ENCODE measurements around the gene RPA3.

The RPA3 gene

DNA sequence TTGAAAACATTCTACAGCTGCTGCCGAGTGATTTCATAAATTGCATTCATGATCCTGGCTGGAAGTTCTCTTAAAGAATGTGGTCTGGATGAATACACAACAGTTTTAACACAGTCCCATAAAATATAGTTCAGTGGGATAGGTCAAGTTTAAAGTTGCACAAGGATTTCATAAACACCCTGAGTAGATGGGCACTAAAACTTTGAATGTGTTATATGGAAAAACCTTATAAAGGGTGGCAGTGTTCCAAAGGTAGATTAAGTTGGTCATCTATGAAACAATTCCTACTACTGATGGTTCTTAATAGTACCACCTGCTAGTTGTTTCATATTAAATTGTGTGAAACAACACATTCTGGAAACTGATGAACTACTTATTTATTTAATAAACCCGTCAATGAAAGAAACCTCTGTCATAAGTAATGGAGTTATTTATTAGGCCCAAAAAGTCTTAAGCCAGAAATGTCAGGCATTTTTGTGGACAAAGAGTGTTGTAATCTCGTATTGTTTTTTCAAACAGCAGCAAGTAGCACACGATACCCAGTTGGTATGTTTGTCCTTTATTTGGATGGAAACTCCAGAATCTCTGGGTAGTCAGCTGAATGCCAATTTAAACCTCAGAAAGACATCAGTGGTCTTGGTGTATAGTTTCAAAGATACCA is 14.3 kb upstream of the RPA3 start:
- no peak for DNase-seq (ENCODE audit: low read depth in 1 of 2, low spot score in 1 of 2)

DNA sequence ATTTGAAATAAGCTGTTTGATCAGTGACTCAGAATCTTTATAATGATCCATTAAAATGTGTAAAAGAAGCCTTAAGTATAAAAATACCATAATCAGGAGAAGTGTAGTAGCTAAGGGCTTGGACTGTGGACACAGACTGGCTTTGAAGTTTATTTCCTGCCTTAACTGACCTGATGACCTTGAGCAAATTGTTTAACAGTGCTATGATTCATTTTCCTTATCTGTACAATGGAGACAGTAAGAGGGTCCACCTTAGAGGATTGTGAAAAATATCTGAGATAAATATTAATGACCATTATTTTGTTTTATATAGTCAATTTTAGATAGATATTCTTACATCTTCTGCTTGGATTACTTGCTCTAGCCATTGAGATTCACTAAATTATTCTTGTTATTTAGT is 13.3 kb upstream of the RPA3 start:
- DNase-seq (ENCODE audit: low read depth in 1 of 2, low spot score in 1 of 2) = no peak

DNA sequence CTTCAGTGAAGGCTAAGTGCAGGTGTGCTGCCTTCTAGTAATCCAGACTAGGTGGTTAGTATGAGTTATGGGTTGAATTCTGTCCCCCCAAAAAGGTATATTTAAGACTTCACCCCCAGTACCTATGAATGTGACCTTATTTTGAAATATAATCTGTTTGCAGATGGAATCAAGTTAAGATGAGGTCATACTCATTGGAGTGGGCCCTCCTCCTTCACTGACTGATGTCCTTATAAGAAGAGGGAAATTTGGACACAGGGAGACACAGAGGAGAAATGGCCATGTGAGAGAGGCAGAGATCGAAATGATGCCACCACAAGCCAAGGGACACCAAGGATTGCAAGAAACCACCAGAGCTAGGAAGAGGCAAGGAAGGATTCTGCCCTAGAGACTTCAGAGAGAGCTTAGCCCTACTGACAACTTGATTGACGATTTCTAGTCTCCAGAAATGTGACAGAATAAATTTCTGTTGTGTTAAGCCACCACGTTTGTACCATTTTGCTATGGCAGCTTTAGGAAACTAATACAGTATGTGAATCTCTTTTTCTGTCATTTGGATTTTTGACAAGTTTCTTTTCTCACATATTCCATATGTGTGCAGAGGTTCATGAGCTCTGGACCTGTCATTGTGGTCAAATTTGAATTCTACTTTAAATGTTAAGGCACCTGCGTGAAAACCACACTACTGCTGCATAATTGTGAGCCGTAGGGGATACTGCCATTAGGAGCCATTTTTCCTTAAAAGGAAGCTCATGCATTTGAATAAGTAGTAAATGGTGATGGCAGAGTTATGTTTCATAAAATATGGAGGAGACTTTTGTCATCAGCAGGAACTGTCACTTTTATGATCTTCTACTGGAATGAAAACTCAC is 2.6 kb upstream of the RPA3 start:
- DNase-seq (ENCODE audit: low read depth in 1 of 2, low spot score in 1 of 2) = no peak

DNA sequence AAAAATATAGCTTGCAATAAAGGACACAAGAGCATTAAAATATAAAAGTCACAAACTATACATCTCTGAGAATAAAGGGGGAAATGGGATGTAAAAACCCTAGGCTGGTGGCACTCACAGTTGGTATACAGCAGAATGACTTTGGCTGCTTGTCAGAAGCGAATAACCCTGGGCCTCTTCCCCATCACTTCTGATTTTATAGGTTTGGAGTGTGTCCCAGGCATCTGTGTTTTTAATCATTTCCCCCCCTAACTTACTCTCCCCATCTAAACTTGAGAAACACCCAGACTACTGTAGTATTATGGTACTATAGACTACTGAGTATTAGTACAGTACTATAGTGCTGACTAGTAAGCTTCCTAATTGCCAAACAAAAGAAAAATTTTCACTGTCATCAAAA is 1.8 kb upstream of the RPA3 start:
- no peak for DNase-seq (ENCODE audit: low read depth in 1 of 2, low spot score in 1 of 2)

DNA sequence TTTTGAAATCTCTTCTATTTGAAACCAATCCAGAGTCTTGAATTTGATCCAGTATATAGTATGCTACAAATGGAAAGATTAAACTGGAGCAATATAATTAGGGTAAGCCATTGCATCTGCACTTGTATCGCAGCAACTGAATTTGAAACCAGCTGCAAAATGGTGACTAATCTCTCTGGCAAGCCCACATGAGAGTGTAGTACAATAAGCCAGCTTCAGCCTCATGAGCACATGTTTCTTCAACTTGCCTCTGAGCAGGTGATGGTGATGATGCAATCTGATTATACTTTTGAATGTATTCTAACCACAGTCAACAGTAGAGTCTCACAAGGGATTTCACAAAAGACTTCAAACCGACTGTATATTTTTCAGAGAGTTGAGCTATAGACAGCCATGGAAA is 829 bp upstream of the RPA3 start:
- DNase-seq (ENCODE audit: low read depth in 1 of 2, low spot score in 1 of 2) = no peak

DNA sequence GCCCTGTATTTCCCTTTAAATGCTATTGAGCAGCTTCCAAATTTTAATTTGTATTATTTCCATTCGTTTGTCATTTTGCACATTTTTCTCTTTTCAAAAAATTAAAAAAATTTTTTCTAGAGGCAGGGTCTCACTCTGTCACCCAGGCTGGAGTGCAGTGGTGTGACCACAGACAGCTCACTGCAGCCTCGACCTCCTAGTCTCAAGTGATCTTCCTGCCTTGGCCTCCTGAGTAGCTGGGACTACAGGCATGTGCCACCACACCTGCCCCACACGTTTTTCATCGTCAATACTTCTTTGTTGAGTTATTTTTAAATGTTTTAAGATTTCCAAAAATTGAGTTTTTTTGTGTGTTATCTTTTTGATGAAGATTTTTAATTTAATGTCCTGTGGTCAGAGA is 4.7 kb downstream of the RPA3 start:
- DNase-seq (ENCODE audit: low read depth in 1 of 2, low spot score in 1 of 2) = no peak

DNA sequence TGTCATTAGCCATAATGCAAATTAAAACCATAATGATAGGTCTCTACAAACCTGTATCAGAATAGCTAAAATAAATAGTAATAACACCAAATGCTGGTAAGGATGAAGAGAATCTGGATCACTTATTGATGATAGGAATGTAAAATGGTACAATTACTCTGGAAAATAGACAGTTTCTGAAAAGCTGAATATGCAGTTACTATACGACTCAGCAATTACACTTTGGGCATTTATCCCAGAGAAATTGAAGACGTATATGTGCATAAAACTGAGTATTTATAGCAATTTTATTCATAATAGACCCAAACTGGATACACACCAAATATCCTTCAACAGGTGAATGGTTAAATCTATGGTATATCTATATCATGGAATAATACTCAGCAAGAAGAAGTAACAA is 7.9 kb downstream of the RPA3 start:
- no peak for DNase-seq (ENCODE audit: low read depth in 1 of 2, low spot score in 1 of 2)

DNA sequence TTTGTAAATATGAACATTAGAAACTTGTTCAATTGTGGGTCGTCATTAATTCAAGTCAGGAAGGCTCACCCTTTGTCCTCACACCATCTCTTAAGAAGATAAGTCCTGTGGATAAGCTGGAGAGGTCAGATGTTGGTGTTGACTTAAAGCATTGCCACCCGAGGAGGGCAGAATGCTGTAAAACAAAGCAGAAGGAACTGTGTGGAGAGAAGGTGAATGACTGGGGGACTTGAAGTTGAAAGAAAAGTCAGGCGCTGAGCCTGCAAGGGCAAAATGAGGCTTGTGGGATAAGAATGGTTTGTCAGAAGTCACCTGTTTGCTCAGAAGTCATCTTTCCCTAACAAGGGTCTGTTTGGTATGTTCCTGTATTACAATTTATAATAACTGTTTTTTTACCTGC is 9.1 kb downstream of the RPA3 start:
- no peak for DNase-seq (ENCODE audit: low read depth in 1 of 2, low spot score in 1 of 2)

DNA sequence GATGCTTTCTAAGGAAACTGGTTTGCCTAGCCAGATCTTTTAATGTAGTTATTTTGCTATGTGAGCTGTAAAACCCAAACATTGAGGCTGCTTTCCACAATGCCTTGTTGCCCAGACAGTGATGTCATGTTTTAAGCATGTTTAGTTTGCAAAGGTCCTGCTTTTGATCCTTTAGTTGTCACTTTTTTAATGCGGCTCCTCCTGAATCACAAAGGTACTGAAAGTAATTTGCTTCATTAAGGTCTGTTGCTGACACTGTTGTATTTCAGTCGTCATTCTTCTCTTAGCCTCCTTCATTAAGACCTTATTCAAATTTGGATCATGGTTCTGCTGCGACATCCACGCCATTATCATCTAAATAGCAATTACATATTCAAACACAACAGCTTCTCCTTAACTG is 10.6 kb downstream of the RPA3 start:
- DNase-seq (ENCODE audit: low read depth in 1 of 2, low spot score in 1 of 2) = no peak

DNA sequence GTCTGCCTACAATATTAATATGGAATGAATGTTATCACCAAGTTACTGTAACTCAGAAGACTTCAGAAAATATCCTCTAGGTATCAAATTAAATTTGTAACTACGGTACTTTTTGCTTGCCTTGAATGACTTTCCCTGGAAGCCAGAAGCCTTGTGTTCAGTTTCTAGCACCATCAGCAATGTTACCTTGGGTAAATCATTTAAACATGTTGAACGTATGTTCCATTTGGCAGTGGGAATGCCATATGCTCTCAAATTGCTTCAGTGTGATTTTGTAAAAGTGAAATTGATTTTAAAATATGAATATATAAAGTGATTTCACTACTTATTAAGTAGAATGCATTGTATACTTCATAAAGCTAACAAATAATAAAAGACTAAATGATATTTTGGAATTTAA is 11.2 kb downstream of the RPA3 start:
- DNase-seq (ENCODE audit: low read depth in 1 of 2, low spot score in 1 of 2) = no peak

DNA sequence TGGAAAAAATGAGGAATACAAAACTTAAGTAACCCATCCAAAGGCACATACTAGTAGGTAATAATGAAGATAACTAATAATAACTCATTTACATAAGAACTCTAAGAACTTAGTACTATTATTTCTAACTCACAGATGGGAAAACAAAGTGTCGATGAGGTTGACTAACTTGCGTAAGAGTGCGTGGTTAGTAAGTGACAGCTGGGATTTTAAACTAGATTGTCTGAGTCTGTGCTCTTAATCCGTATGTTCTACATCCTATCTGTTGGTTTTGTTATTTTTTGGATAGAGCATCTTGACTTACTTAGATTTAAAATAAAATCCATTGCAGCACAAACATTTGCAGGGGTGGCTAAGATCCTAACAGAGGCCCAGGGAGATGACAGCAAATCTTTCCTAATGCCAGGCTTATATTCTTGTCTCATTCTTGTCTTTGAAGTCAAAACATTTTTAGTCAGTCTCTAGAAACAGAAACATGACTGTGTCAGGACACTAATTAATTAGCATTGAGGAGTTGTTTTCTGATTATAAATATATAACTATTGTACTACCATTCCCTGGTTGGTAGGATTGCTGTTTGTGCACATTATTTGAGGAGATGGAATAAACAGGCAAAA is 11.7 kb downstream of the RPA3 start:
- no peak for DNase-seq (ENCODE audit: low read depth in 1 of 2, low spot score in 1 of 2)

DNA sequence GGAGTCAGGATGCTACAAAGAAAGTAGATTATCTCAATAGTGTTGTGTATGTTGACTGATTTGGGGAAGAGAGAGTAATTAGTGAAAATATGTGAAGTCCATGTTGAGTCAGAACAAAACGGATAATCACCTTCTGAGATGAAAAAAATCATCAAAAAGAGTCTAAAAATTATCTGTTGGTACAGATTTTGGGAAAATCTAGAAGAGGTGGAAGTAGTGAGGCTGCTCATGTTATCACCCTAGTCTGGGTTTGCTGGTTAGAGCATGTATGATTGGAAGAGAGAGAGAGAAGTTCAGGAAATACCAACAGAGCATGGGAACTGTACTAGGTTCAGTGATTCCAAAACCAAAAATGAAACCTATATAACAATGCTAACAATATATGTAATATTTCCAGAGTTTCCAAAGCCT is 12.3 kb downstream of the RPA3 start:
- DNase-seq (ENCODE audit: low read depth in 1 of 2, low spot score in 1 of 2) = no peak

DNA sequence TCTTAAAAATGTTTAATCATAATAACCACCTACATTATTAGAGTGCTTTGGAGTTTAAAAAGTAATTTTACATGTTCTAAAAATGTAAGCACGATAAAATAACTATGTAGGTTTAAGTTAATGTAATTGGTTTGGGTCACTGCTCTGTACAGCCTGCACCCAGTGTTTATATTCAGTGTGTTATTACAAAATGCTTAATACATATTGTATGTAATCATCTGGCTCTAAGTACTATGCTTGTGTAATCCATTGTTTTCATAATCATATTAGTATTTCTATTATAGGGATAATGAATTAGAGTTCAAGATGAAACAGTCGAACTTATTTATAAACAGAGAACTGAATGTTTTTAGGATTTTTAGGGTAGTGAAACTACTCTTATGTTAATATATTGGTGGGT is 13.1 kb downstream of the RPA3 start:
- no peak for DNase-seq (ENCODE audit: low read depth in 1 of 2, low spot score in 1 of 2)

DNA sequence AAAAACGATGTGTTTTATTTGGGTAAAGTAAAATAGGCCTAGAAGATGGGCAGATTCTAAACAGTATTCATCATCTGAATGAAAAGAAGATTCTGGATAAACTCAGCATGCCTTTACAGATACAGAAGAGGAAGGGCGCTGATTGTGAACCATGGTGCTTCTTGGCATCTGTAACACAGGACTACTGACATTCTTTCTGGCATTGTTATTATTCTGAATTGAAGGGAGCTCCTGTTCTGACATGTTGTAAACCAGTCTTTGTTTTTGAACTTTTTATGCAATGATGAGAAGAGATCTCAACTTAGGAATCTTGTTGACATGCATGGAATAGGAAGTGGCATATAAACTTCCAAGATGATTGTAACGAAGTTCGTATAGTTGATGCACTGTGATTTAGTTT is 13.5 kb downstream of the RPA3 start:
- no peak for DNase-seq (ENCODE audit: low read depth in 1 of 2, low spot score in 1 of 2)

DNA sequence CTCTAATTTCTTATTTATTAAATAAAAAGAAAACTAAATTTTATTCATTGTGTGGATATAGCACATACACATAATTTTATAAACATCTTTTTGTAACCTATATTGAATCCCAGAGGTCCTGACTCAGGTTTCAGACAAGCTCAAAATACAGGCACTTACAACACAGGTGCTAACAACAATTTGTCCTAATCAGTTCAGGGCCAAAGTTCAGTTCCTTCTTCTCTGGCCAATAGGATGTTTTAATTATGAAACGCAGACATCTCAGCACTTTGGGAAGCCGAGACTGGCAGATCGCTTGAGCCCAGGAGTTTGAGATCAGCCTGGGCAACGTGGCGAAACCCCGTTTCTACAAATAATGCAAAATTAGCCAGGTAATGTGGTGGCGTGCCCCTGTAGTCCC is 15.0 kb downstream of the RPA3 start:
- no peak for DNase-seq (ENCODE audit: low read depth in 1 of 2, low spot score in 1 of 2)

DNA sequence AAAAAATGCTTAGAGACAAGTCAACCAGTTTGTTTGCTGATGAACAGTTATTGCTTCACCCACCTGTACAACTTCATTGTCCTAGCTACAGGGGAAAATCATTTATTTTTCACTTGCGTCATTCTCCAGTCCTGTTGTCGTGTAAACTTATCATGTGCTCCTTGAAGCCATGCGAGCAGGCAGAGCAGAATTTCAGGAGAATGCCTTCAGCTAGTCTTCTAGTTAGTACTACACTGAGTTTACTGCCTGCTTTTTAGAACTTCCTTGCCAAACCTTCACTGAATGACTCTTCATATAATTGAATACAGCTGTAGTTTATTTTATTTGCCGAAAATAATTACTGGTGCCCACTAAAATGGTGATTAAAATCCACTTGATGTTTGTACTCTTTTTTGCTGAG is 15.6 kb downstream of the RPA3 start:
- no peak for DNase-seq (ENCODE audit: low read depth in 1 of 2, low spot score in 1 of 2)

DNA sequence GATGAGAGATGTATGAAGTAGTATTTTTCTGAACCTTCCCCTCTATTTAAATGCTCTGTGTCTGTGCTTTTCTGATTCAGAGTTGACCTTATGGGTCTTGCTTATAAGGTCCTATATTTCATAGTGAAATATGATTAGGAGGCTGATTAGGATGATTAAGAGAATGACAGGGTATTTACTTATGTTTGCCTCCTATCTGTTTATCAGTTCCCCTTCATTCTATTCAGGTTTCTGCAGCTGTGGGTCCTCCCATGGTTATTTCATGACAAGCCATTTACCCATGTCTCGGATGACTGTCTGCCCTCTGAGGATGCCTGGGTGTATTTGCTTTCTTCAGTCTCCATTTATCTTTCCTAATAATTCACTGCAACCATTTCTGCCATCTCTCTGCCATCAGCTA is 16.9 kb downstream of the RPA3 start:
- DNase-seq (ENCODE audit: low read depth in 1 of 2, low spot score in 1 of 2) = no peak

DNA sequence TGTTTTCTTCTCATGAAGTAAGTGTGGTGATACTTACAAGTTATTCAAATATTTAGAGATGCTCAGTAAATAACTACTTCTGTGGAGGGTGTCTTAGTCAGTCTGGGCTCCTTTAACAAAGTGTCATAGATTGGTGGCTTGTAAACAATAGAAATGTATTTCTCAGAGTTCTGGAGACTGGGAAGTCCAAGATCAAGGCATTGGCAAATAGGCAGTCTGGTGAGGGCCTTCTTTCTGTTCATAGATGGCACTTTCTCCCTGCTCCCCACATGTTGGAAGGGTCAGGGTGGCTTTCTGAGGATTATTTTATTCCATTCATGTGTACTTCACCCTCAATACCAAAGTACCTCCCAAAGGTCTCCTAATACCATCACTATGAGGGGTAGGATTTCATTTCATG is 18.4 kb downstream of the RPA3 start:
- DNase-seq (ENCODE audit: low read depth in 1 of 2, low spot score in 1 of 2) = no peak

DNA sequence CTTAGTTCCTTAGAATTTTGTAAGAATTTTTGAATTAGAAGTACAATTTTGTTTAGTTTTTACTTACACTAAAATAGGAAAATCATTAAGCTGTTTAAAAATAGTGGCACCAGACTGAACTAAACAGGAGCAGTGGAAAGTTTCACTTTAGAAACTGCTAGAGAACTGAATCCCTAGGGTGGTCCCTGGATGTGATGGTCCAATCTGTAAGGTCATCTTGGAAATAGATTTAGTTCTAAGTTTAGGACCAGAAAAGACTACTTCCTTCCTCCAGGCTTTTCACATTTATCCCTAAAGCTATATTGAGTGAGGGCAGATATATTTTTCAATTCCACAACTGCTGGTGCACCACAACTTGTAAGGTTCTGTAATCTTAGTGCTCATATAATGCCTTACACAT is 19.0 kb downstream of the RPA3 start:
- no peak for DNase-seq (ENCODE audit: low read depth in 1 of 2, low spot score in 1 of 2)

DNA sequence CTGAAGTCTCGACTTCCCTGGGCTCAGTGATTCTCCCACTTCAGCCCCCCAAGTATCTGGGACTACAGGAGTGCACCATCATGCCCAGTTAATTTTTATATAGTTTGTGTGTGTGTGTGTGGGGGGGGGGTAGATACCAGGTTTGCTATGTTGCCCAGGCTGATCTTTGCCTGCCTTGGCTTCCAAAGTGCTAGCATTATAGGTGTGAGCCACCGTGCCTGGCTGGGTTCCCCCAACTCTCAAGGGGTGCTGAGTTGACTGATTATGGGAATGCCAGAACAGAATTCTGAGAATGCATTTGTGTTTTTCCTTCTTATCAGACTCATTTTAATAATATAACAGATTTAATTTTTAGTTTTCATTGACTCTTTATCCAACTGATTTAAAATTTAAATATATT is 19.5 kb downstream of the RPA3 start:
- no peak for DNase-seq (ENCODE audit: low read depth in 1 of 2, low spot score in 1 of 2)

DNA sequence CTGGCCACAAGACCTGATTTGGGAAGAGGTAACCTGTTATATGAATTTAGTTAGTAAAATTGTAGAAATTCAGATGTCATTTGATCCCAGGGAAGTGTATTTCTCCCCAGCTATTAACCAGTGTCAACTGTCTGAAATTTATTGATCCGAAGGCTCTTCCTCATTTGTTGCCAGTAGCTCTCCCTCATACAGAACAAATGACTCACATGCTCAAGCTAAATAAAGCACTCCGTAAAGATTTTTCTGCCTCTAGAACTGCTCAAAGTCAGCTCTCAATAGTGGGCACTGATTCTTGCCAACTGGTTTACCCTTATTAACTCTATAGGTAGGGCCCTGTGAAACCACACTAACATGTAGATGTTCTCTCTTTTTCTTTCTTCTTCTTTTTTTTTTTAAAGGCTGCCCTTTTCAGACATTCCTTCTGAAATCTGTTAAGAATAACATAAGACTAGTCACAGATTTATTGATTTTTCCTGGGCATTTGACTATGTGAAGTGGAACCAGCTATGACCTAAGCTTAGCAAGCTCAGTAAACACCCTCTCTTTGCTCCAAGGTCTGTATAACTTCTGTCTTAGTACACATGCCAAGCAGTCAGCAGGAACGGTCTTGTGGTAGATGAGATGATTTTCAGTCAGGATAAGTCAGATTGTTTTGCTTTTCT is 21.8 kb downstream of the RPA3 start:
- DNase-seq (ENCODE audit: low read depth in 1 of 2, low spot score in 1 of 2) = no peak
